HG03354 (cell line): ENCODE data around the gene PTPRJ.
"Not testable (repeated sequence)": the region's sequence is repeated elsewhere in the genome, so short reads cannot be mapped to it uniquely, and the experiment has no call there.

Experiments used
- ATAC-seq: cut with Tn5 transposase; IDR thresholded peaks from one replicate; pipeline ENCODE4 v1.9.1; 2021; ENCODE audit warnings: mild to moderate bottlenecking; ENCODE audit not compliant: unreplicated experiment, poor library complexity, severe bottlenecking

Gene PTPRJ

DNA sequence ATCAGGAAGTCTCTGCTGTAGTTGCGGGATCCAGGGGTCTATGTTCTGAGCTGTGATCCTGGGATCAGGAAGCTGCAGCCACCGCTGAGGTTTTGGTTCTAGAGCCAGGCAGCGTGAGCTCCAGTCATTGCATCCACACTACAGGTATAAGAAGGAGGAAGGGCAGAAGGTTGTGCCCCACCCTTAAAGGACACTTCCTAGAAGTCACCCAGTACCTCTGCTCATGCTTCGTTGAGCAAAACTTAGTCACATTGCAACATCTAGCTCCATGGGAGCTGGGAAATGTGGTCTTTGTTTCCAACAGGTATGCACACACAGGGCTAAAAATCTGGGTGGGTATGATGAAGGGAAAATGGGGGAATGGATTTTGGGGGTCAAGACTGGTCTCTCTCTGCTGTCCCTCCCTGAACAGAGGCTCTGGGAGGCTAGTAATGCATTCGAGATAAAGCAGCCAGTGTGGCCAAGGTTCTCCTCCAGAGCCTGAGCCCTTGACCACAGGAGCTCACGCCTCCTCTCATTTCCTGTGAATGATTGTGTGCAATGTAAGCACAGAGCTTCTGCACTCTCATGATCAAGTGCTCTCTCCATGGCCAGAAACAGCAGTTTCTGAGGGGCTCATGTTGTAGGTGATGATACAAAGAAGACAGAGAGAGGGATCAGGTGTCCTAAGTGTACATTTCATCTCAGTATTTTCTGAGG is 149.5 kb downstream of the PTPRJ start:
- no peak for ATAC-seq

DNA sequence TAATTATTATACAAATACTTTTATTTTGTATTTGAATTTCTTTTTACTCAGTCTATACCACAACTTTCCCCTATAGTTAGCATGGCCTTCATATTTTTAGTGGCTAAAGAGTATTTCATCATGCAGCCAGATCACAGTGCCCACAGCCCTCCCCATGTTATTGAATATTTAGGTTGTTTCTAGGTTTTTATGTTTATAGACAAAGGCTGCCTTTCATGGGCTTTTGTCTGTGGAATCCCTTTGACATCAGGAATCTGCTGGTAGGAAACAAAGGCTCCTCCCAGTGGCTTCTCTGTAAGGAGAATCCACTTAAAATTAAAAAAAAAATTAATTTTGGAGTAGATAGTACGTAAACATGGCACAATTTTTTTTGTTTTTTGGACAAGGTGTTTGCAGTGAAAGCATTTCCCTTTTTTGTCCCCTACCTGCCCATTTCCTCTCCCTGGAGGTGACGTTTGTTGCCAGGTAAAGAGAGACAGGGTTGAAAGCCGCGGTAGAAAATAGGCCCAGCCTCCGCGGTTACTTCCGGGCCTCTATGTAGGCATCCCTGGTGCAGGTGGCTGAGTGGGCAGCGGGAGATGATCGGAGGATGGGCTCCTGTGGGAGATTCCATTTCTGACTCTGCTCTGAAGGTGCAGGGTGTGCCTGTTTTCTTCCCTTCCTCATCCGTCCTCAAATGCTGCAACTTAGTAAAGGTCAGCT is 154.0 kb downstream of the PTPRJ start:
- no peak for ATAC-seq

DNA sequence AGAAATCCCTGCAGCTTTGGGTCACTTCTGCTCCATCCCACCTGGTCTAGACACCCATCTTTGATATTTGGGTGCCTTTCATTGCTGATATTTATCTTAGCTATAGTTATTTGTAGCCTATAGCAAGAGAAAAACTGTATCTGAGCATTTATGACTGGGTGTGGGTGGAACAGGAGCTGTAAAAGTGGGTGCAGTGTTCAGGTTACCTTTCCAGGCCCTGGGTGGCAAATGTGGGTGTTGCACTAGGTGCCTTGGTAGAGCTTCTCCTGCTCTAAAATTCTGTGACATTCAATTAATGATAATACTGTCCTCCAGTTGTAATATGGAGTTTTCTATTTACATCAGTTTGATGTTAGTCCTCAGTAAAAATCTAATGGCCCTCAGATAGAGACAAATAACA is 157.9 kb downstream of the PTPRJ start:
- ATAC-seq: no peak

DNA sequence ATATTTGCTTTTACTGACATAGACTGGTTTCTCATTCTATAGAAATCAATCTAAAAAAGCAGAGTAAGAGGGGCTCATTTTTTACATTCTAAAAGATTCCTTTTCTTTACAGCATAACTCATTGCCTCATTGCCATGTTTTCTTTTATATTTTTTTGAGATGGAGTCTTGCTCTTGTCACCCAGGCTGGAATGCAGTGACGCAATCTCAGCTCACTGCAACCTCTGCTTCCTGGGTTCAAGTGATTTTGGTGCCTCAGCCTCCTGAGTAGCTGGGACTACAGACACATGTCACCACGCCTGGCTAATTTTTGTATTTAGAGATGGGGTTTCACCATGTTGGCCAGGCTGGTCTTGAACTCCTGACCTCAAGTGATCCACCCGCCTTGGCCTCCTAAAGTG is 159.5 kb downstream of the PTPRJ start:
- not testable (repeated sequence) for ATAC-seq

DNA sequence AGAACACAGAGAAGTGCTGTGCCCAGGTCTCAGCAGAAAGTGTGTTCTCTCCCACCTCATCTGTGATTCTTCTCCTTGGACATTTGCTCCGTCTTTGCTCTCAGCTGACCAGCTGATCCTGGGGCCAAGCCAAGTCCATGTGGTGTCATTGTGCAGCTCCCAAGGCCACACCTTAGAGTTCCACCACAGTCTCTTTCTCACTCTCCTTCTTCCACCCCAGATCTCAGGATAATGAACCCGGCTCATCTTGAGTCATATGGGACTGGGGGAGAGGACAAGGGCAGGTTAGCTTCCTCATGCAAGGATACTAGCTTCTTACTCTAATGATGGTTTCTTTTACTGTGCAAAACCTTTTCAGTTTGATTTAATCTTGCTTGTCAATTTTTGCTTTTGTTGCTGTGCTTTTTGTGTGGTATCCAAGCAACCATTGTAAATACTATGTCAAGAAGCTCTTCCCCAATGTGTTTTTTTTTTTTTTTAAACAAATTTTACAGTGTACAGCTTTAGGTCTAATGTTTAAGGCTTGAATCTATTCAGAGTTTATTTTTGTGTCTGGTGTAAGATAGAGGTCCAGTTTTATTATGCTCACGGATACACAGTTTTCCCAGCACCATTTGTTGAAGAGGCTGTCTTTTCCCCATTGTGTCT is 161.2 kb downstream of the PTPRJ start:
- no peak for ATAC-seq

DNA sequence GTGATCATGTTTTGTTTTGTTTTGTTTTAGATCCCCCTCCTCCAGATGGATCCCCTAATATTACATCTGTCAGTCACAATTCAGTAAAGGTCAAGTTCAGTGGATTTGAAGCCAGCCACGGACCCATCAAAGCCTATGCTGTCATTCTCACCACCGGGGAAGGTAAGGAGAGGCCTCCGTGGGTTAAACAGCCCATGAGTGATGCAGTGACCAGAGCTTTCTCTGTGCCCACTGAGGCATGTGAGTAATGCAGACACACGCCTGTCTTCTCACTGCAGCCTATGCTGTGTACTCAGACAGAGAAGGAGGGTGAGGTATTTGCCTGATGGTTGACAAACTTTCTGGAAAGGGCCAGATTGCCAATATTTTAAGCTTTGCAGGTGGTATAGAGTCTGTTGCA is 162.5 kb downstream of the PTPRJ start:
- ATAC-seq: no peak

DNA sequence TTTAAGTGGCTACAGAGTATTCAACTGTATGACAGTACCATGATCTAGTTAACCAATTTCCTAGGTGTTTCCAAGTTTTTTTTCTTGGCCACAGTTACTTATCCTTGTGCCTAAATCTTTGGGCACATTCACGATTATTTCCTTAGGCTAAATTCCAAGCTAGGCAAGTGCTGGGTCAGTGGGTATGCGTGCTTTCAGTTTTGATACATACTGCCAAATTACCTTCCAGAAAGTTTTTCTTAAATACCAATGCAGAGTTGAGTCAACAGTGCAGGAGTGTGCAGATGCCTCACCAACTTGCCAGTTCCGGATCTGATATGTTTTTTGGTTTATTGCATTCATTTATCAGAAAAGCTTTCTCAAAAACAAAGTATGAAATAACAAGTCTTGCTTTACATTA is 168.4 kb downstream of the PTPRJ start:
- no peak for ATAC-seq

DNA sequence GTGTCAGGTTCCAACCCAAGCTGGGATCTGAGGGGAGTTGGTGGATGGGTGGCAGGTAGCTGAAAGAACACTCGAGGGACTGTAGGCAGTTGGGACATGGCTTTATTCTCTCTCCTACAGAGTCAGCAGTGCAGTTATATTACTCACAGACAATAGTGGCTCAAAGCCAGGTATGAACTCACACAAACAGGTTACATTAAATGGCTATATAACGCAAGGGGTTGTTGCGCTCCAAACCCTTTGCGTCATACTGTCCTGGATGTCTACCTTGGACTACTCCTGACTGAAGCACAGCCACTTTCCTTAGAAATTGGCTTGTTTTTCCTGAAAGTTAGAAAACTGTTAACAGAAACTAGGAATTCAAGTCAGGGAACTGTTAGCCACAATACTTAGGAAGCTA is 169.9 kb downstream of the PTPRJ start:
- ATAC-seq: no peak

DNA sequence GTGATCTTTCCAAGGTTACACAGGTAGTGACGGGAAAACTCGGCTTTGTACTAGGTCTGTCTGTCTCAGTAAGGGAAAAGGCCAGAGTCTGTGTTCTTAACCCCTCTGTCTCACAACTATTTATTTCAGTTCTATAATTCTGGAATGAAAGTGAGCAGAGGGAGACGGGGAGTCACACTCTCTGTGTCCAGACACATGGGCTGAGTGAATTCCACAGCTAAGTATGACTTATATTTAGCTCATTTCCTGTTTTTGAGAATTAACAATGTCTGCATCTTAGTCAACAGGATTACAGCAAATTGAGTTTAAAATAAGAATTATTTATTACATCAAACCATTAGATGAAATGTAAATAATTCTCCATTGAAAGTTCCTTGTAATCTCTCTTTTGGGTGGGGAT is 173.8 kb downstream of the PTPRJ start:
- ATAC-seq: no peak

DNA sequence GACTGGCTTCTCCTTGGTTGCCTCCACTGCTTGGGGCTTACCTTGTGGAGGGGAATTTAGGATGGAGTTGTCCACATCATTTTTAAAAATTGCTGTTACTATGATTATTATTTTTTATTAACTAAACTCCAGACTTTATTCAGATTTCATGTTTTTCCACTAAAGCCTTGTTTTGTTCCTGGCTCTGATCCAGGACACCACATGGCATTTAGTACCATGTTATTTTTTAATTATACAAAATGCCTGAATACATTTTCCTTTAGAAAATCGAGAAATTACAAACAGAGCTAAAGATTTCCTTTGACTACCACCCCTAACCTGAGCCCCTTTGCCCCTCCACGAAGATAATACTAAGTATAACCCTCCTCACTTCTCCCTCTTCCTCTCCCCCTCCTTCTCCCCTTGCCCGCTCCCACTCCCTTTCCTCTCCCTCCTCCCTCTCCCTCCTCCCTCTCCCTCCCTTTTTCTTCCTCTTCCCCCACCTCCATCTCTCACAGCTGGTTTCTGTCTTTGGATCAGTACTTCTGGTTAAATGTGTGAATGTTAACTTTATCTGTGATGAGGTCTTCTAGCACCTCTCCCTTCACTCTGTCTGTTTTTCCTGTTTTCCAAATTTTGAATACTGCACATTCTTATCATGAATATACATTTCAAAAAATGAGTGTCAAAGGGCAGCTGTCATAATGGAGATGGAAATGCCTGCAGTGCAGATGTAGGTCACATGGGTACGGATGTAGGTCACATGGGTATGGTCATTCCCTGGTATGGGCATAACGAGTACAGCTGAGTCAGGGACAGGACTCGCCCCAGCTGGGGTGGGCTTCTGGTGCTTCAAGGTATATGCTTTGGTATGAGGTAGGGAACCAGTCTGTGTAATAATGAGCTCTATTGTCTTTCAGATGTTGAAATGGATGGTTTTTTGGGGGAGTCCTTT is 181.9 kb downstream of the PTPRJ start:
- no peak for ATAC-seq

DNA sequence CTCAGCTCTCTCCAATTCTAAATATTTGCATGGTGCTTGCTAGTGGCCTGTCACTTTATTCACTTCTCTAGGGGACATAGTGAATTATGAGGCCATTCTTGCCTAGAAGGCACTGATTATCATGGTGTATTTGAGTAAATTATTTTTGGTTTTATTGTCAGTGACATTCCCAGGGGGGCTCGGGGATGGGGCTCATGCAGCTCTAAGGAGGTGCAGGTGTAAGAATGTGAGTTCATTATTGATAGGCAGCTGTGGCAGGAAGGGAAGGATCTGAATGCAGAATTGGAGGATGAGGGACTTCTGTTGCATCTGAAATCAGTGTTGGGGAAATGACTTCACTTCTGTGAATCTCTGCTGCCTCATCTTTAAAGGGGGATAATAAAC is 182.5 kb downstream of the PTPRJ start:
- no peak for ATAC-seq

DNA sequence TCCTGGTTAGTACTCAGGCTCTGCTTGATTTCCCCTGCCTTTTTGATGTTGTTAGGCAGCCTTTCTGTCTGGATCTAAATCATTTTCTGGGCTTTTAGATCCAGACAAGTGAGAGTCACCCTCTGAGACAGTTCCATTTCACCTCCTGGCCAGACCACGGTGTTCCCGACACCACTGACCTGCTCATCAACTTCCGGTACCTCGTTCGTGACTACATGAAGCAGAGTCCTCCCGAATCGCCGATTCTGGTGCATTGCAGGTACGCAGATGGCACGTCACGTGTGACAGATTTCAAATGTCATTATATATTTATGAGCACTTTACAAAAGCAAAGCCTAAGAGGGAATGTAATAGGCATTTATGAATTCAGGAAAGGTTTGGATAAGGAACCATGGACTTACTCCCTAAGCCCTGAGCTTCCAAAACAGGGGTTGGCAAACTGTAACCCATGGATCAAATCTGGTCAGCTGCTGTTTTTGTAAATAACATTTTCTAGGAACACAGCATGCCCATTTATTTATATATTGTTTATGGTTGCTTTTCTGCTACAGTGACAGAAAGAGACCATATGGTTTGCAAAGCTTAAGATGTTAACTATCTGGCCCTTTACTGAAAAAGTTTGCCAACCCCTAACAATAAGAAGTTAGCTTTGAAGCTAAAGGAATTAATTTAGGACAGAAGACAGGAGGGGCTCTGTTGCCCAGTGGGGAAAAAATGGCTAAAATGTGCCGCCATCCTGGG is 183.2 kb downstream of the PTPRJ start:
- no peak for ATAC-seq

DNA sequence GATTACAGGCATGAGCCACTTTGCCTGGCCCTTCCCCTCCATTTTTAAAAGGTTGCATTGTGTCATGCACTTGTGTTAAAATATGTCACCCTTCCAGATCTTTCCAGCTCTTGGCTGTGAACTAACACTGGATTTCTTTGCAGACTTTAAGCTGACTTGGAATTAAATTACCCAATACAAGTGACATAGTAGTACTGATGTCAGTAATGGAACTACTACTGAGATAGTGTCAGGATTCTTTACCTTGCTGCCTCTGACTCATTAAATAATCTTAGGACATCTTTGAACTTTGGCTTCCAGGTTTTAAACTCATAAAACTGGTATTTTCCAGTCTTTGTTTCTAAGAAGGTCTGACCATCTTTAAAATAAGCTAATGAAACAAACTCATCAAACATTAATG is 184.5 kb downstream of the PTPRJ start:
- no peak for ATAC-seq

DNA sequence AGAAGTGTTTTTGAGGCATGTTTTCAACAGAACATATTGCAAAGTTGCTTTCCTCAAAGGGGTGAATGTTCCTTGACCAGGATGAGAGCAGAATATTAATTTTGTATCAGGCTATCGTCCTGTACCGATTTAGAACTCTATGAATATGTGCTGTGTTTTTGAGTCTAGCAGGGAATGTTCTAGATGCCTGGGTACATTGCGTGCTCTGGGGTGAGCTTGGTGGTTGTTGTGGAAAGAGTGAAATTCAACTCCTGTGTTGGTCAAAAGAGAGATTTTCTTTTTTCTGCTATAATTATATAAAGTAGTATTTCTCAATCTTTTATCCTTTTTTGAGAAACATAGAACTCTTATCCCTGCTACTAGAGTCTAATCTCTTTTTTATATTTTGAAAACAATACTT is 185.1 kb downstream of the PTPRJ start:
- ATAC-seq: no peak

DNA sequence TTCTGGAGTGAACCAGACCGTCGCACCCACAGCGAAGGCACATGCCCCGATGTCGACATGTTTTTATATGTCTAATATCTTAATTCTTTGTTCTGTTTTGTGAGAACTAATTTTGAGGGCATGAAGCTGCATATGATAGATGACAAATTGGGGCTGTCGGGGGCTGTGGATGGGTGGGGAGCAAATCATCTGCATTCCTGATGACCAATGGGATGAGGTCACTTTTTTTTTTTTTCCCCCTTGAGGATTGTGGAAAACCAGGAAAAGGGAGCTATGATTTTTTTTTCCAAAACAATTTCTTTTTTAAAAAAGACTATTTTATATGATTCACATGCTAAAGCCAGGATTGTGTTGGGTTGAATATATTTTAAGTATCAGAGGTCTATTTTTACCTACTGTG is 187.0 kb downstream of the PTPRJ start:
- no peak for ATAC-seq

DNA sequence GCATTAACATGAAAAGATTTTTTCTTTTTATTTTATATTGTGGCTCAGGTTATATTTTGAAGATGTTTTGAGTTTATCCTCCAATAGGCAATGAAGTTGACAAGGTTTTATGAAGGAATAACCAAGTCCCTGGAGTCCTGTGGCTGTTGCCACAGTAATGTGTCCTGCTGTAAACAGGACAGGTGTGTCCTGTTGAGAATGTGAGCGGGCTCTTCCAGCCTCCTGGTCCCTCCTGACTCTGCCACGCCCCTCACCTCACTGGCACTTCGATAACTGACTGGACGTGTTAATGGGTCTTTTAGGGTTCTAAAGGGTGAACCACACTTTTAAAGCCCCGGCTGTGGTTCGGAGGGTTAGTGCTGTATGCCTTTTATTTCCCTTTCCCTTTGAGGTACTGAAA is 188.5 kb downstream of the PTPRJ start:
- ATAC-seq: no peak

DNA sequence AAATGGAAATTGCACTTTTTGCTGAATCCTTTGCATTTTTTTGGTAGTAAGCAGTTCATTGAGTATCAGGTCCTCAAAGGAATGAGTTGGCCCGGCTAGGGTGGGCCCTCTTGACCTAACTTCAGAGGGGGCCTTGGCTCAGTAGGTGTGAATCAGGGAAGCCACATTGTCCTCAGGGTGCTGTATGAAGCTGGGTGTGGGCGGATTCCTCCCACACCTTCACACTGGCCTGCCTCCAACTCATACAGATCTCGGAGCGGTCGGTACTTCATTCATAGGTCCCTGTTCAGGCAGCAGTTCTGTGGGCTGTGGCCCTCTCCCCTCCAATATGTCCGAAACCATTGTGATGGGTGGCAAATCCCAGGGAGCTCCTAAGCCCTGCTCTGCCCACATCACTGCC is 188.9 kb downstream of the PTPRJ start:
- ATAC-seq: no peak

DNA sequence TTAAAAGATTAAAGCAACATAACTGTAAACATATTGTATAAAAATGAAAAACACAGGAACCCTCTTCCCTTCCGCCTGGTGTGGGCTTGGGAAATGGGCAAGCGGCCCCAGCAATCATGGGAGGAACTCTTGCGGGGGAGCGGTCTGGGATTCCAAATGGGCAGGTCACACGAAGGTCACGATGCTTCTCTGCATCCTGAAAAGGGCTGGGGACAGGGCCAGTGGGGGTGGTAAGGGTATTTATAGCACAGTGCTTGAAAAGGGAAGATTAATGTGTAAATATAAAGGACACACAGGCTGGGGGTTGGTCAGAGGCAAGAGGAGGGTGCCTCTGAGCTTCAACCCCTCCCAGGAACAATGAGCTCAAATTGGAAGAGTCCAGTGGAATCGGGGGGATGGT is 189.4 kb downstream of the PTPRJ start:
- no peak for ATAC-seq
